Lower leg skin (tissue), 4 donors: Measurements from ENCODE around the gene CYTH3. TPM values are rescaled to one million over a fixed set of nuclear protein-coding genes. Genes with fewer than 3 reads are reported as not detected.
"Not testable (repeated sequence)": the region's sequence is repeated elsewhere in the genome, so short reads cannot be mapped to it uniquely, and the experiment has no call there.

Source experiments
- DNase-seq, 2 donors: peaks; one replicate each; pipeline ENCODE4 v3.0.0-alpha.2; 2019; ENCODE audit warnings: low spot score in 2 of 2
- H3K4me3 ChIP-seq: fragments of 200-600 bp; sonication (generic); 2 replicates; pipeline ENCODE4 v1.5.1; 2017; ENCODE audit warnings: mild to moderate bottlenecking, low read depth; ENCODE audit not compliant: poor library complexity, severe bottlenecking
- CTCF ChIP-seq, 3 donors: fragments of 450-650 bp; IDR thresholded peaks; one replicate each; pipeline ENCODE4 v1.5.1; 2016; ENCODE audit warnings: antibody characterized with exemption in 3 of 3, mild to moderate bottlenecking in 3 of 3, moderate library complexity in 2 of 3
- POLR2A ChIP-seq, 2 donors: fragments of 450-650 bp; IDR thresholded peaks; one replicate each; pipeline ENCODE4 v1.6.1; 2016 to 2017; ENCODE audit warnings: antibody characterized with exemption in 2 of 2, mild to moderate bottlenecking in 1 of 2, moderate library complexity in 1 of 2
- WGBS, 2 donors: methylation state at CpG; one replicate each; pipeline ENCODE4 v1.1.5; 2018; 5-methylcytosine and 5-hydroxymethylcytosine counted together
- intact Hi-C: fragments of 100-400 bp; cut with DNase I; formaldehyde crosslinking; loops from one replicate; pipeline ENCODE4 v1.15.0; 2023; ENCODE audit warnings: low total_unique reads
- total RNA-seq, 4 donors: library from RNA; depleted of rRNA; stranded (reverse); fragments of >200 nt; gene quantifications; one replicate each; pipeline ENCODE4 v1.1.0, GENCODE V29; 2016

The CYTH3 gene
- total RNA-seq, 4 donors from 2014 or later = 40.3 to 108 (median 44.7) TPM

- no peak for DNase-seq
- no peak for TF ChIP-seq CTCF (IDR thresholded peaks at IDR 0.05)
- no peak for TF ChIP-seq POLR2A (IDR thresholded peaks at IDR 0.05)
- WGBS, 2 donors = 80 to 83% methylated on average over 10 of the region's 10 CpGs
- no peak overlapping the region for H3K4me3 ChIP-seq
- intact Hi-C loops = no loop called here
Observed at GRCh38 chr7:6202117-6202516, 70.3 kb downstream of the CYTH3 start.

DNA sequence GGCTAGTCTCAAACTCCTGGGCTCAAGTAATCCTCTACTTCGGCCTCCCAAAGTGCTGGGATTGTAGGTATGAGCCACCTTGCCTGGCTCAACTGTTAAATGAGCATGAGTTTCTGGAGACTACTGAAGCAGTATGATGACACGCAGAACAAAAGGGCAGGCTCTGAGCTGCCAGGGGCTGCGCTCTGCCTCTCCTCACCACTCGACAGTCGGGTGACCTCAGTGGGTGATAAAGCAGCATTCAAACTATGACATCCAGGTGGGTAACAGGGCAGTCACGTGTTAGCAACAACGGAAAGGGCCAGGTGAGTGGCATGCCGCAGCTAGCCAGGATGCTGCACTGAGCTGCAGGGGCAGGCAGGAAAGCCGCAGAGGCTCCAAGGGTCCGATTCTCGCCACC is 71.5 kb downstream of the CYTH3 start:
- intact Hi-C loops = no loop called here
- WGBS, 2 donors = 93 to 97% methylated on average over 11 of the region's 11 CpGs
- DNase-seq = no peak
- TF ChIP-seq CTCF (IDR thresholded peaks at IDR 0.05) (no peak), POLR2A (IDR thresholded peaks at IDR 0.05) (no peak)
- H3K4me3 ChIP-seq = no peak overlapping the region

GRCh38 chr7:6198689-6199595 is 73.5 kb downstream of the CYTH3 start:
- no peak overlapping the region for H3K4me3 ChIP-seq
- DNase-seq = peak in 1 of 2 donors; percentile 17
- TF ChIP-seq CTCF (IDR thresholded peaks at IDR 0.05) (no peak), POLR2A (IDR thresholded peaks at IDR 0.05) (no peak)
- 77 to 80% methylated on average over 4 of the region's 4 CpGs for WGBS, 2 donors
- intact Hi-C loops = no loop called here

GRCh38 chr7:6197801-6198551 is 74.4 kb downstream of the CYTH3 start:
- H3K4me3 ChIP-seq = no peak overlapping the region
- intact Hi-C loops = no loop called here
- WGBS, 2 donors = 85 to 92% methylated on average over 8 of the region's 8 CpGs
- DNase-seq = no peak
- TF ChIP-seq POLR2A (IDR thresholded peaks at IDR 0.05) (no peak), CTCF (IDR thresholded peaks at IDR 0.05) (no peak)

- WGBS, 2 donors = 84 to 86% methylated on average over 8 of the region's 8 CpGs
Observed at GRCh38 chr7:6193709-6194108, 78.7 kb downstream of the CYTH3 start.

DNA sequence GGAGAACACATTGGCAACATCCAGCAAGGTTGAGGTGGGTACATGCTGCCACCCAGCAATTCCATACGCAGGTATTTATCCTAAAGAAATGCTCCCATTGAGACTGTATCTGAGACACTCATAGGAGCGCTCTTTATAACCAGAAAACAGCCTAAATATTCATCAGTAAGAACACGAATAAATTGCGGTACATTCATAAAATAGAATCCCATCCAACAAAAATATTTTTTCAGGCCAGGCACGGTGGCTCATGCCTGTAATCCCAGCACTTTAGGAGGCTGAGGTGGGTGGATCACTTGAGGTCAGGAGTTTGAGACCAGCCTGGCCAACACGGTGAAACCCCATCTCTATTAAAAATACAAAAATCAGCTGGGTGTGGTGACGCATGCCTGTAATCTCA is 81.9 kb downstream of the CYTH3 start:
- H3K4me3 ChIP-seq, intact Hi-C loops, DNase-seq: not testable (repeated sequence)
- 87 to 88% methylated on average over 7 of the region's 7 CpGs for WGBS, 2 donors

More at GRCh38 chr7:6193709-6194108, 78.7 kb downstream of the CYTH3 start:
- no peak for TF ChIP-seq CTCF (IDR thresholded peaks at IDR 0.05)
- no peak for TF ChIP-seq POLR2A (IDR thresholded peaks at IDR 0.05)
- H3K4me3 ChIP-seq = no peak overlapping the region
- no peak for DNase-seq
- intact Hi-C loops = no loop called here
